K562 (cell line): ENCODE results near the gene ARHGAP30. TPM values are rescaled to one million over a fixed set of nuclear protein-coding genes. Genes with fewer than 3 reads are reported as not detected.

Experiments used
- CEBPZ ChIP-seq: fragments of 150-350 bp; IDR thresholded peaks from 2 replicates; pipeline ENCODE4 v1.6.1; 2014; ENCODE audit warnings: low read depth, mild to moderate bottlenecking, low read length, borderline replicate concordance
- DEAF1 ChIP-seq: fragments of 450-650 bp; formaldehyde crosslinking; IDR thresholded peaks from 2 replicates; pipeline ENCODE4 v1.4.0; 2020; ENCODE audit warnings: mild to moderate bottlenecking, moderate library complexity
- HINFP ChIP-seq: fragments of 450-650 bp; conservative IDR thresholded peaks from 2 replicates; pipeline ENCODE4 v1.6.1; 2016; ENCODE audit warnings: missing genetic modification characterization, low read depth, mild to moderate bottlenecking, control low read depth, missing compliant biosample characterization
- KLF13 ChIP-seq: fragments of 450-650 bp; IDR thresholded peaks from 2 replicates; pipeline ENCODE4 v1.6.1; 2016; ENCODE audit warnings: missing genetic modification characterization, low read depth, mild to moderate bottlenecking, missing compliant biosample characterization, moderate library complexity, borderline replicate concordance
- MCM7 ChIP-seq, 2 experiments: fragments of 450-650 bp; IDR thresholded peaks; 2 replicates each; pipeline ENCODE4 v1.6.1; 2016 to 2018
- TSC22D4 ChIP-seq: fragments of 450-650 bp; IDR thresholded peaks from 2 replicates; pipeline ENCODE4 v1.6.1; 2016; ENCODE audit warnings: missing genetic modification characterization, missing biosample characterization, control low read depth
- U2AF1 ChIP-seq: fragments of 200-400 bp; formaldehyde crosslinking; optimal IDR thresholded peaks from 2 replicates; pipeline ENCODE3; 2017; ENCODE audit warnings: mild to moderate bottlenecking, low read depth, low read length, moderate library complexity
- VEZF1 ChIP-seq: fragments of 200-800 bp; sonication (Bioruptor generic); IDR thresholded peaks from 2 replicates; pipeline ENCODE4 v1.6.1; 2017; ENCODE audit warnings: missing genetic modification characterization, missing compliant biosample characterization
- ZNF224 ChIP-seq: sonication (generic); formaldehyde crosslinking; IDR thresholded peaks from 2 replicates; pipeline ENCODE4 v1.8.0; 2022; ENCODE audit warnings: mild to moderate bottlenecking, missing genetic modification reagents
- ZNF449 ChIP-seq: fragments of 250-450 bp; sonication (Bioruptor Pico); IDR thresholded peaks from 2 replicates; pipeline ENCODE4 v1.8.0; 2022; ENCODE audit warnings: moderate library complexity, mild to moderate bottlenecking, inconsistent platforms
- ZNF609 ChIP-seq: sonication (generic); formaldehyde crosslinking; IDR thresholded peaks from 2 replicates; pipeline ENCODE4 v1.8.1; 2023; ENCODE audit warnings: missing genetic modification reagents, mild to moderate bottlenecking, borderline replicate concordance
- polyA plus RNA-seq, 8 experiments: library from polyadenylated mRNA; depleted of rRNA in 4 of 8; stranded (reverse) in 5 of 8; unstranded in 3 of 8; fragments of >200 nt; fragmentation: Nextera tagmentation in 2 of 8; fragmentation: Illumina TruSeq in 1 of 8; extraction: Ambion mirVana in 2 of 8; extraction: Trizol in 1 of 8; gene quantifications; 2 replicates each; pipeline versions ENCODE4 v1.2.1 to v1.2.3, GENCODE V29; 2011 to 2014; ENCODE audit warnings: inconsistent platforms in 1 of 8, missing spikeins in 1 of 8
- total RNA-seq, 7 experiments: library from RNA; depleted of rRNA in 6 of 7; stranded (reverse); fragments of >200 nt in 6 of 7; fragmentation: Illumina TruSeq in 2 of 7; extraction: Trizol in 2 of 7; gene quantifications; 2 replicates each; pipeline versions ENCODE4 v1.2.1 to v1.2.3, GENCODE V29; 2011 to 2021; ENCODE audit warnings: low replicate concordance in 1 of 7

ARHGAP30 gene
- total and polyA plus RNA-seq, 9 of the 15 experiments (the other 6 are each of a cell fraction or from before 2014, with no cell fraction given), result 0.01 to 0.73 (median 0.12) TPM

- TF ChIP-seq HINFP (no peak), CEBPZ (no peak), U2AF1 (no peak), KLF13 (tag) (peak; percentile 26; the same call in 1 of the 2 replicates), ZNF449 (CRISPR knock-in tag) (no peak), VEZF1 (CRISPR knock-in tag) (peak; percentile 76), TSC22D4 (tag) (no peak), ZNF609 (CRISPR knock-in tag) (peak; percentile 35; the same call in 1 of the 2 replicates), ZNF224 (CRISPR knock-in tag) (no peak), DEAF1 (CRISPR knock-in tag) (no peak), MCM7 (IDR thresholded peaks at IDR 0.05) (no peak)
Measured at GRCh38 chr1:161020509-161021164, 49.1 kb downstream of the ARHGAP30 start, which contains the start of gene F11R (continued).
